Mesodermal cell (in vitro differentiated cells): ENCODE measurements around the gene TMEM139.

ENCODE experiments used
- H3K27ac ChIP-seq: 2 replicates; pipeline ENCODE4 v1.7.0; 2013; ENCODE audit warnings: mild to moderate bottlenecking, low read depth, low read length, moderate library complexity; ENCODE audit not compliant: severe bottlenecking
- H3K36me3 ChIP-seq: 2 replicates; pipeline ENCODE4 v1.7.1; 2013; ENCODE audit warnings: mild to moderate bottlenecking, low read length, moderate library complexity; ENCODE audit not compliant: control insufficient read depth, insufficient read depth
- H3K4me1 ChIP-seq: one replicate; pipeline ENCODE4 v1.7.1; 2013; ENCODE audit warnings: mild to moderate bottlenecking, low read length; ENCODE audit not compliant: insufficient read depth, control insufficient read depth, poor library complexity, severe bottlenecking
- H3K4me3 ChIP-seq: 2 replicates; pipeline ENCODE4 v1.7.0; 2013; ENCODE audit warnings: low read length, control low read depth, mild to moderate bottlenecking; ENCODE audit not compliant: insufficient read depth, poor library complexity, severe bottlenecking; ENCODE audit errors: extremely low read depth
- H3K9me3 ChIP-seq: 2 replicates; pipeline ENCODE4 v1.7.1; 2013; ENCODE audit warnings: mild to moderate bottlenecking, low read length, moderate library complexity; ENCODE audit not compliant: control insufficient read depth
- WGBS, 2 experiments: methylation state at CpG; one replicate each; pipeline ENCODE4 v1.1.5; 2013; ENCODE audit warnings: missing lambda C conversion rate in 2 of 2; ENCODE audit not compliant: insufficient coverage in 2 of 2; 5-methylcytosine and 5-hydroxymethylcytosine counted together

The TMEM139 gene

GRCh38 chr7:143280160-143280559 is 4.6 kb upstream of the TMEM139 start:
- H3K4me1 ChIP-seq = peaks cover 11% of the 10 kb centered on the region
- no peak overlapping the region for H3K4me3 ChIP-seq
- peak overlapping the region; percentile 87 for H3K27ac ChIP-seq
- no peaks in the 10 kb centered on the region for H3K9me3 ChIP-seq
- no CpG with 5 or more reads among the region's 1 CpG for WGBS, 2 experiments
- no peaks in the 10 kb centered on the region for H3K36me3 ChIP-seq

- 86 to 100% methylated on average over 1 of the region's 2 CpGs for WGBS, 2 experiments
- Histone ChIP-seq H3K27ac (no peak overlapping the region), H3K36me3 (no peaks in the 10 kb centered on the region), H3K4me3 (no peak overlapping the region), H3K9me3 (no peaks in the 10 kb centered on the region), H3K4me1 (peaks cover 14% of the 10 kb centered on the region)
Observed at GRCh38 chr7:143280566-143280965, 4.2 kb upstream of the TMEM139 start.

GRCh38 chr7:143281529-143281928 is 3.2 kb upstream of the TMEM139 start:
- Histone ChIP-seq H3K9me3 (peaks cover 2% of the 10 kb centered on the region), H3K4me1 (peaks cover 14% of the 10 kb centered on the region), H3K27ac (no peak overlapping the region), H3K36me3 (no peaks in the 10 kb centered on the region), H3K4me3 (no peak overlapping the region)
- 88 to 97% methylated on average over 2 of the region's 2 CpGs for WGBS, 2 experiments

GRCh38 chr7:143282124-143282523 is 2.6 kb upstream of the TMEM139 start:
- H3K27ac ChIP-seq = no peak overlapping the region
- H3K9me3 ChIP-seq = peaks cover 6% of the 10 kb centered on the region
- H3K36me3 ChIP-seq = no peaks in the 10 kb centered on the region
- WGBS, 2 experiments = 93 to 100% methylated on average over 4 to 7 of the region's 8 CpGs
- peaks cover 14% of the 10 kb centered on the region for H3K4me1 ChIP-seq
- H3K4me3 ChIP-seq = no peak overlapping the region

GRCh38 chr7:143283381-143283780 is 1.4 kb upstream of the TMEM139 start:
- 75 to 100% methylated on average over 1 to 4 of the region's 4 CpGs for WGBS, 2 experiments
- peaks cover 12% of the 10 kb centered on the region for H3K9me3 ChIP-seq
- H3K27ac ChIP-seq = no peak overlapping the region

GRCh38 chr7:143285470-143285778 is 666 bp downstream of the TMEM139 start:
- H3K9me3 ChIP-seq = peaks cover 12% of the 10 kb centered on the region
- H3K27ac ChIP-seq = no peak overlapping the region
- no peak overlapping the region for H3K4me3 ChIP-seq
- peaks cover 6% of the 10 kb centered on the region for H3K36me3 ChIP-seq
- H3K4me1 ChIP-seq = peaks cover 10% of the 10 kb centered on the region
- 91 to 93% methylated on average over 2 of the region's 3 CpGs for WGBS, 2 experiments

More at GRCh38 chr7:143283381-143283780, 1.4 kb upstream of the TMEM139 start:
- Histone ChIP-seq H3K36me3 (no peaks in the 10 kb centered on the region), H3K4me3 (no peak overlapping the region), H3K4me1 (peaks cover 14% of the 10 kb centered on the region)

GRCh38 chr7:143285806-143286521 is 1.2 kb downstream of the TMEM139 start:
- Histone ChIP-seq H3K4me3 (no peak overlapping the region), H3K9me3 (peaks cover 12% of the 10 kb centered on the region), H3K36me3 (peaks cover 12% of the 10 kb centered on the region), H3K27ac (no peak overlapping the region), H3K4me1 (peaks cover 15% of the 10 kb centered on the region)
- WGBS, 2 experiments = 92% methylated on average over 8 to 9 of the region's 11 CpGs

- H3K36me3 ChIP-seq = peaks cover 17% of the 10 kb centered on the region
- 83 to 86% methylated on average over 4 of the region's 6 CpGs for WGBS, 2 experiments
- H3K9me3 ChIP-seq = peaks cover 12% of the 10 kb centered on the region
- H3K27ac ChIP-seq = no peak overlapping the region
- peaks cover 17% of the 10 kb centered on the region for H3K4me1 ChIP-seq
- H3K4me3 ChIP-seq = no peak overlapping the region
Observed at GRCh38 chr7:143286522-143286890, 1.7 kb downstream of the TMEM139 start.

- WGBS, 2 experiments = 89 to 94% methylated on average over 17 of the region's 17 CpGs
- peaks cover 17% of the 10 kb centered on the region for H3K4me1 ChIP-seq
- H3K36me3 ChIP-seq = peaks cover 26% of the 10 kb centered on the region
- H3K4me3 ChIP-seq = peak overlapping the region; percentile 86
- no peak overlapping the region for H3K27ac ChIP-seq
- H3K9me3 ChIP-seq = peaks cover 12% of the 10 kb centered on the region
Observed at GRCh38 chr7:143287339-143287934, 2.7 kb downstream of the TMEM139 start.

GRCh38 chr7:143287935-143288826 is 3.4 kb downstream of the TMEM139 start, which contains the start of gene CASP2:
Gene CASP2 (plus strand): TSS chr7:143288351. CDS start chr7:143288456, 105 bp downstream.
- Histone ChIP-seq H3K4me3 (peak within 1 kb of the TSS; percentile 86), H3K9me3 (peaks cover 12% of the 10 kb centered on the region)
- WGBS, 2 experiments = 7 to 9% methylated on average over 49 to 55 of the region's 84 CpGs

More at GRCh38 chr7:143287935-143288826, 3.4 kb downstream of the TMEM139 start, which contains the start of gene CASP2:
- H3K27ac ChIP-seq = peak within 1 kb of the TSS; percentile 85
- peaks cover 33% of the 10 kb centered on the region for H3K36me3 ChIP-seq
- H3K4me1 ChIP-seq = peaks cover 17% of the 10 kb centered on the region
